Measurements from ENCODE around the gene MNX1.

MNX1 gene

DNA sequence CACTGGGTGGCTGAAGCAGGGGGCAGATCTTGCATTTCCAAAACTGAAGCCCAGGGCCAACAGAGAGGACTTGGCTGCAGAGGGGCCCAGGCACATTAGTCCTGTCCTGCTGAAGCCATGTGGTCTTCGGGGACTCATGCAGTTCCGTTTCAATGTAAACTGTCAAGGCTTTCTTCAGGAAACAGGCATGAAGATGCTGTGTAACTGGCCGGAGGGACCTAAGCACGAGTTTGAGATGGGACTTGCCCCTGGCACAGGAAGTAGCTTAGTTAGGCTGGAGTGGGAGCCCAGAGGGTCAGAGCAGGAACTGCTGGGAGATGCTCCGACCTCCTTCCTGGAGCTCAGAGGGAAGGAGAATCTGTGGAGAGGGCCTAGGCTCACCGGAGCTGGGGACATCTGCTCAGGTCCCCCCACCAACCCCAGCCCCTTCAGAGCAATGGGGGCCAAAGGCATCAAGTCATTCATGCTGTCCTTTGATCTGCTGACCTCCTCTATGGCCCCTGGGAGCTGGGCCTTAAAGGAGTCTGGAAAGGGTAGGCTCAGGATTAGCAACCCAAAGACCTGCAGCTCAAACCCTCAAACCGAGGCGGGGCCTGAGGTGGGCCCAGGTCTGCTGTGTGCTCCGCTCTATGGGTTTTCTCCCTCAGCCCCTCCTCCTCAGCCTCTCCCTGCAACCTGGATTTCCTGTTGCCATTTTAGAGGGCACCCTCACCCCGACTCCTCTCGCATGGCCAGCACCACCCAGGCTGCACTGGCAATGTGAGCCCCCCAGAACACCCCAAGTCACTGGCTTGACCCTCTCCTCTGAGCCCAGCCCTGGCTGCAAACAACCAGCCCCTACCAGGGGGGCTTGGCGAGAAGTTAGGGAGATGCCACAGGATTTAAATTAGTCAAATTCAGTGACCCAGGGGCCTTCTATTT is 4.4 kb upstream of the MNX1 start:
- no peak for DNase-seq (ENCODE audit: low read depth)

DNA sequence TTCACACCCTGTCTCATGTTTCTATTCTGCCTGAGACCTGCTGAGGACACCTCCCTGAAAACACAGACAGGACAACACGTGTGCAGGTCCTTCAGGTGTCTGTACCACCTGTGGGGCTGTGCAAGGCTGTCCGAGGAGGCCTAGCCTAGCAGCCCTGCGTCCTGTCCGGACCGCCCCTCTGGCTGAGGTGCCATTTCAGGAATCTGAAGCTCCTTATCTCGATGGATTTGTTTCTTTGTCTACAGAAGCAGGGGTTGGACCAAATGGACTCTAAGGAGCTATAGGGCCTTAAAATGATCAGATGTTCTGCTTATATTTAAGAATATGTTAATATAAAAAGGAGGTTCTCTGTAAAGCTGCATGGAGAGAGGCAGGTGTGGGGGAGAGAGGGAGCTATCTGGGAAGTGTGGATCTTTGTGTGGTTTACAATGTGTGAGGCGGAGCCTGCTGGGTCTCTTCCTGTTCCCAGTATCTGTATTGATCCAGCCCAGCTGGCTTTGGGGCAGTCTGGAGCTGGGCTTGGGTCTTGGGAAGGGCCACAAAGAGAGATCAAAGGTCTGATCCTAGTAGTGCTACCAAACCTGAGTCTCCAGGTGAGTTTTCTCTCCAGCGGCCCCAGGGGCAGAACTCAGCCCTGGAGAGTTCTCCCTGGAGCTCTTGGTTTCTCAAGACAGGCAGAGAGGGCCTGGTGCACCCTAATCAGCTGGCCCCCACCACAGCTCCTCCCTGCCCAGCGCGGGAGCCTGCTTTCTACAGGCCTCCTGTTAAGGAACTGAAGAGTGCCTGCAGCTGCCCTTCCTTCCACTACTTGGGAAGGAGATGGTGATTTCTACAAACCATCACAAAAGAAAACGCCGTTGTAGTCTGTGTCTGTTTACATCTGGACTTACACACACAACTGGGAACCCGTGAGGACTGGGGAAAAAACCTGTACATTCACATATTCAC is 3.4 kb upstream of the MNX1 start:
- DNase-seq (ENCODE audit: low read depth), result no peak

DNA sequence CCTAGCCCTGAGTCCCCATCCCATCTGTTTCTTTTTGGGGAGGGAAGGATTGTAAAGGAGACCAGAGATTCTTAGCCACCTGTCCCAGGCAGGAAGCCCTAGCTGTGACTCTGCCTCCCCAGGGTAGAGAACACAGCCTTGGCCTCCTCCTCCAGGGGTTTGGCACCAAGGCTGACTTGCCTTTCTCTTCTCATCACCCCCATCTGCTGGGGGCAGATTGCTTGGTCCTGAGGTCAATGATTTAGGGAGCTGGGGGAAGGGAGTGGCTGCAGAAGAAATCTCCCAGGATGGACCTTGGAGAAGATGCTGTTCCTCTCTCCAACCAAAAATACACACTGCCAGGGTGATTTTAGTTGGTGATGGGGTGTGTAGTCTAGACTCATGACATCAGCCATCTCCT is 2.6 kb upstream of the MNX1 start:
- no peak for DNase-seq (ENCODE audit: low read depth)

DNA sequence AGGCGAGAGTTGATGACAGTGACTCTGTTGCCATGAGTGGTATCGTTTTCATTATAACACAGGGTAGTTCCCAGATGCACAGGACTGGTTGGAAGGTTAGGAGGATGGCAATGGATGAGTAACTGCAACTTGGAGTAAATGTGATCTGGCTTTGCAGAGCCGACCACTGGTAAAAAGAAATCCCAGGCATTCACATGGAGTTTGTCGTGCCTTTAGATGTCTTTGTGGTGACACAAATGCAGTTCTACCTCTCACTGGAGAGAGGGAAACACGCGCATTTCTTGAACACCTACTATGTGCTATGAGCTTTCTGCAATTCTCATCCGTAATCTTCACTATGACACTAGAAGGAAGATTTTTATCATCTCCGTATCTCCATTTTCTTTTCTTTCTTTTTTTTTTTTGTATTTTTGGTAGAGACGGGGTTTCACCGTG is 1.7 kb upstream of the MNX1 start:
- DNase-seq (ENCODE audit: low read depth), result no peak

DNA sequence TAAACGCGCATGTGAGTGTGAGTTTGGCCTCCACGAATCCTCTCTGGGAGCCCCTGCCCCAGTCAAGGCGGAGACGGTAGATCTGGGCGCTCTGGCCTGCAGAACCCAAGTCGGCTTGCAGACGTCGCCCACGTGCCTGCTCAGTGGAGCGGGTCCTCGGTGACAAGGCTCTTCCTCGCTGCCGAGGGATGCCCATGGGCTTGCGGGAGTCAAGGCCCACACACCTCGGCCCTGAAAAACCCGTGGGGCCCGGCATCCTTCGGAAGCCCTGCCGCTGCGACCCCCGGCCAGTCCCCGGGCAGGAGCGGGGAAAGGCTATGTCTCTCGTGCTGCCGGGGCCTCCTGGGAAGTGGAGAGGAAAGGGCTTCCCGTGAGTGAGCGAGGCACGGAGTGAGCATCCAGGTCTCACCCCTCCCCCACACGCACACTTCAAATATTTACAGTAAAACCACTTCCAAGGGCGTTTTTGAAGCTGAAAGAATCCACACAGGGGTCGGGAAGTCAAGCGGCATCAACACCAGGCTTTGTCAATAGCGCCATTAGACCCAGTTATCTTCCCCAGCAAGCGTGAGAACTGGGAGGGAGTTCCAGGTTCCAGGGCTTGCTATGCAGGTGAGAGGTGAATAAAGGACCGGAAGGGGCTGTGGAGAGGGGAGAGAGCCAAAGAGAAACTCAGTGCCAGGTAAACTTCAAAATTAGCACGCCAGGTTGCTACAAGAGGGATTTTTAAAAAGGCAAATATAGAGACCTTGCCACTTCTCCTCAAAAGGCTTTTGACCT is 1.1 kb upstream of the MNX1 start:
- no peak for DNase-seq (ENCODE audit: low read depth)

DNA sequence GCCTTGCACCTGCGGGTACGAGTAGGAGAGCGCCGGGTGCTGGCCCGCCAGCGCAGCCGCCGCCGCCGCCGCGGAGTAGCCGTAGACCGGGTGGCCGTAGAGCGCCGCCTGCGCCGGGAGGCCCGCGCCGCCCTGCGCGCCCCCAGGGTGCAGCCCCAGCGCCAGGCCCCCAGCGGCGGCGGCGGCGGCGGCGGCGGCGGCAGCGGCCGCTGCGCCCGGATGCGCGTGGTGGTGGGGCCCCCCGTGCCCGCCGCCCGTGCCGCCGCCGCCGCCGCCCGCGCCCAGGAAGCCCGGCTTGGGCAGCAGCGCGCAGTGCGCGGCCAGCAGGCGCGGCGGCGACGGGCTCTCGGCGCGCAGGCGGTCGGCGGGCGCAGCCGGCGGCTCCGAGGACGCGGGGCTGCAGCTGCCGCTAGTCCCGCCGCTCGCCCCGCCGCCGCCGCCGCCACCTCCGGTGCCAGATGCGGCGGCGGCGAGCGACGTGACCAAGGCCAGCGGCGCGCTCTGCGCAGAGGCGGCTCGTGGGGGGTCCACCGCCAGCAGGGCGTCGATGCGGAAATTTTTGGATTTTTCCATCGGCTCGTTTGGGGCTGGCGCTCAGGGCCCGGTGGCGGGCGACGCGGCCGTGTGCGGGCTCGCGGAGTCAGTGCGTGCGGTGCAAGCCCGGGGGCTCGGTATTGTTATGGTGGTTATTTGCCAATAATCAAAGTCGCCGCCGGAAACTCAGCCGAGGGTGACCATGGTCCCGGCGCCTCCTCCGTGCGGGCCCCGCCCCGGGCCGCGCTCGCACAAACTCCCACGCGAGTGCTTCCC is 480 bp downstream of the MNX1 start:
- DNase-seq (ENCODE audit: low read depth), result no peak

DNA sequence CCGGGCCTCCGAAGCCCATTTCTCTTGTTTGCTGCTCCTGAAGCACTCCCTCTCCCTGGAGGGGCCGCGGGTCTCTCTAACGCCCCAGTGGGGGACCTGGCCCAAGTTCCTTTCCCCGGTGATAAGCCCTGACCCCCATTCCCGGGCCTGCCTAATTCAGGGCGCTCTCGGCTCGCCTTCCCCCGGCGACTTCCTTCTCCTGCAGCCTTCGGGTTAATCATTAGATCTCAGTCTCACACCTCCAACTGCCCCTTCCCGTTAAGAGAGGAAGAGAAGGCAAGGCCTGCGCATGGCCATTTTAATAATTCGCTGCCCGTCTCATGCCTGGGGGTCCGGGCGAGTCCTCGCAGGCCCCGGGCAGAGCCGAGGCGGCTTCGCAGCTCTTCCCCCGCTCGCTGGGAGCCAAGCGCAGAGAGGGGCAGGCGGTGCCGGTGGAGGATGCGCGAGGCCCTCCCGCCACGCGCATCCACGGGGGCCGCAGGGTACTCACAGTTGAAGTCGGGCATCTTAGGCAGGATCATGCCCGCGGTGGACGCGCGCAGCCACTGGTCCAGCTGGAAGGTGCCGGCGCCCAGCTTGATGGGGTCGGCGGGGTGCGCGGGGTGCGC is 1.2 kb downstream of the MNX1 start:
- DNase-seq (ENCODE audit: low read depth), result no peak

DNA sequence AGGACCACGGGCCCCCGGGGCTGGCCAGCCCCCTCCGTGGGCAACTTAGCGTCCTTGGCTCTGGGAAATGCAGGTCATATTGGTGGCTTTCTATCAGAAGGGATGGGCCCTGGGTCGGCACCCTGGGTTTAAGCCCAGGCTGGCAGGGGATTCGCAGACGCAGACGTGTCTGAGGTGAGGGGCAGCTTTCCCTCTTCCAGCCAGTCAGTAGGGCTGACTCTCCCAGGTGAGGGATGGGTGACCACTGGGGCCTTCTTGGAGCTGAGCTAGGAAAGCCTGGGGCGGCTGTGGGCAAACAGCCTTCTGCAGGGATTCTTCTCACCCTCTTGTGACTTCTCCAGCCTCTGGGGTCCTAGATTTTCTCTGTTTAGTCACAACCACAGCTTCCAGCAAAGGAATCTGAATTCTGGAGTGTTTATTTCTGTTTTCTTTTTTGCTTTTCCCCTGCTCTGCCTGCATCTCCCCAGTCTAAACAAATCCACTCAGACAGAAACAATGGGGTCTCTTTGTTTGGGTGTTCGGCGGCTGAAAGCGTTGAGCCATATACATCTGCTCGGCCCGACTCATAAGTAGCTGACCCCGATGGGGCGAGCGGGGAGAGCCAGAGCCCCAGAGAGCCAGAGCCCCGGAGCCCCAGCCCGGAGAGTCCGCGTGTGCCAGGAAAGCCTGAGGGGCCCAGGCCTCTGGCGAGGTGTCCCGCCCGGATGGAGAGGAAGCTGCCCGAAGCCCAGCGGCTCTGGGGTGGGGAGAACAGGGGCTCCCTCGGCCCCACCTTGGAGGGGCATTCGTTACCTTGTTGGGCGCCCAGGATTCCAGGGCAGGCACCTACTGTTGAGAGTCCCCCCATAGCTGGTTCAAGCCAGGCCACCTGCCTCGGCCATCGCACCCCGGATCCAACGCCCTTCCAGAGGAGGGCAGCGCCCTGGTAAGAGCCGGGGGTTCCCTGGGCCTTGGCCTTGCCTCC is 2.0 kb downstream of the MNX1 start:
- DNase-seq (ENCODE audit: low read depth), result no peak

DNA sequence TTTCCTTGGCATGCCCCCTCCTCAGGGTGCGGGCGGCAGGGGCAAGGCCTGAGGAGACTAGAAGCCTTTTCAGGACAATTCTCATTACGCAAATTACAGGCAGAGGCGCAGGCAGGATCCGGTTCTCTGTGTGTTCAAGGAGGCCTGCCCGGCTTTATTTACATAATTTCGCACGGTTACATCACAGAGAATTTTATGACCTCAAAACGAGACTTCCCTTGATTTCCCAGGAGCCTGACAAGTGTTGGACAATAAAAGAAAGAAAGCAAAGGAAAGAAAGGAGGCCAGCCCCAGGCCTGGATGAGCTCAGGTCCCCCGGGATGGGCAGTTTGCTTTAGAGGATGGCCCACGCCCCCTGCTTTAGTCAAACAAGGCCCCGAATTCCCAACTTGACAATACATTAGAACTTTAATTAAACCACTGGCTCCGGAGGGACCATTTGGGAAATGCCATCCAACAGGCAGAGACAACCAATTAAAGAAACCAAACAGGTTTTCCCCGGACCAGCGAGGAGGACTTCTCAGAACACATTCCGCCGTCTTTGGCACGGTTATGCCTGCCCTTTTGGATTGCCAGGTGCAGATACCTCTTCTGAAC is 2.9 kb downstream of the MNX1 start:
- DNase-seq (ENCODE audit: low read depth), result no peak

DNA sequence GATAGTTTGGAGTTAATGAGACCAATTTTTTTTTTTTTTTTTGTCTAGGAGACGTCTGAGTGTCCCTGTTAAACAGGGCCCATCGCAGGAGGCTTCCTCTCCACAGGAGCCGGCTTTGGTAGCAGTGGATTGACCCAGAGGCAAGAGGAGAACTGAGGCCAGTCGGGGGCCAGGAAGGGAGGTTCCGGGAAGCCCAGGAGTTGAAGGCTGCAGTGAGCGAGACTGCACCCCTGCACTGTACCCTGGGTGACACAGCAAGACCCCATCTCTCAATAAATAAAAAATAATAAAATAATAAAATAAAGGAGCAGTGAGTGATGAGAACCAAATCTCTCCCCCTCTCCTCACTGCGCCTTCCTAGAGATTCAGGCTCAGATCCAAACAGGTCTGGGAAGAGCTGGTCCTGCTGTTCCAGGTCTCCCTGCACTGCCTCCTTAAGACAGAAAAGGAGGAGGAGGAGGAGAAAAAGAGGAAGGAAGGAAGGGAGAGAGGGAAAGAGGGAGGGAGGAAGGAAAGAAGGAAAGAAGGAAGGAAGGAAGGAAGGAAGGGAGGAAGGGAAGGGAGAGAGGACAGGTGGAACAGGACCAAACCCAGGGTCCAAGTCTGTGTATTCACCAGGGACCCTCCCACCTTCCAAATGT is 3.5 kb downstream of the MNX1 start:
- no peak for DNase-seq (ENCODE audit: low read depth)

DNA sequence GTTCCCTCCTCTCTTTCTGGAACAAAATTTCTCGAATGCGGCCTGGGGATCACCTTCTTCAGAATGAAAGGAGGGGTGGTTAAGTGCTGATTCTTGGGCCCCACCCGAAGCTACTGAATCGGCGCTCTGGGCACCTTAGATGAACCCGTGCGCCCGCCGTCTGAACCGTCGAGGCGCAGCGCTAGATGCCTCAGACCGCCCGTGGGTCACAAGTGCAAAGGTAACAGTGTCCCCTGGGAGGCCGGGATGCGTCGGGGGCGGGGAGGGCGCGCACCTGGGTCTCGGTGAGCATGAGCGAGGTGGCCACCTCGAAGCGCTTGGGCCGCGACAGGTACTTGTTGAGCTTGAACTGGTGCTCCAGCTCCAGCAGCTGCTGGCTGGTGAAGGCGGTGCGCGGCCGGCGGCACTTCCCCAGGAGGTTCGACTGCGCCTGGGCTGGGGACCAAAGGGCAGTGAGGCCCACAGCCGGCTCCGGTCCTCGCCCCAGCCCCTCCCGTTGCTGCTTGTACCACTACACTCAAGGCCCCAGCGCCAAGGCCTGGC is 4.2 kb downstream of the MNX1 start:
- DNase-seq (ENCODE audit: low read depth), result no peak

DNA sequence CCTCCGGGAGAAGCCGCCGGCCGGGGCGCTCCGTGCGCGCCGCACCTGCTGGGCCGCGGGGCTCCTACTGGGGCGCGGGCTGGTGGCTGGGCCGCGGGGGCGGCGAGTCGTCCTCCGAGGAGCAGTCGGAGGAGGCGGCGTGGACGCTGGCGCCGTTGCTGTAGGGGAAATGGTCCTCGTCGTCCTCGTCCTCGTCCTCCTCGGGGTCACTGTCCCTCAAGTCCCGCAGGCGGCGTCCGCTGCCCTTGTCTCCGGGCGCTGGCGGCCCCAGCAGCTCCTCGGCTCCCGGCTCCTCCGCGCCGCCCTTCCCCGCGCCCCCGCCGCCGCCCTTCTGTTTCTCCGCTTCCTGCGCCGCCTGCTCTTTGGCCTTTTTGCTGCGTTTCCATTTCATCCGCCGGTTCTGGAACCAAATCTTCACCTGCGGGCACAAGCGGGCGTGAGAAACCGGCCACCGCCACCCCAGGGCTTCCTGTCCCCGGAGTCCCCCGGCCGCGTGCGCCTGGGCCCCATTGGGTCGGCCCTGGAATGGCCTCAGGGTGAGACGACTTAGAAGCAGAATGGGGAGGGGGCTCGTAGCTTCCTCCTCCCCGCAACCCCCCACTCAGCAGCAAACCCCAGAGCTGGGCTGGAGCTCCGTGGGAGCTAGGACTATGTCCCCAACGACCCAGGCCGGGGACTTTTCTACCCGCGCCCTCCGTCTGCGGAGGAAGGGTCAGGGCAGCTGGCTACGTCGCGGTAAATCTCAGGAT is 4.8 kb downstream of the MNX1 start:
- DNase-seq (ENCODE audit: low read depth), result no peak

DNA sequence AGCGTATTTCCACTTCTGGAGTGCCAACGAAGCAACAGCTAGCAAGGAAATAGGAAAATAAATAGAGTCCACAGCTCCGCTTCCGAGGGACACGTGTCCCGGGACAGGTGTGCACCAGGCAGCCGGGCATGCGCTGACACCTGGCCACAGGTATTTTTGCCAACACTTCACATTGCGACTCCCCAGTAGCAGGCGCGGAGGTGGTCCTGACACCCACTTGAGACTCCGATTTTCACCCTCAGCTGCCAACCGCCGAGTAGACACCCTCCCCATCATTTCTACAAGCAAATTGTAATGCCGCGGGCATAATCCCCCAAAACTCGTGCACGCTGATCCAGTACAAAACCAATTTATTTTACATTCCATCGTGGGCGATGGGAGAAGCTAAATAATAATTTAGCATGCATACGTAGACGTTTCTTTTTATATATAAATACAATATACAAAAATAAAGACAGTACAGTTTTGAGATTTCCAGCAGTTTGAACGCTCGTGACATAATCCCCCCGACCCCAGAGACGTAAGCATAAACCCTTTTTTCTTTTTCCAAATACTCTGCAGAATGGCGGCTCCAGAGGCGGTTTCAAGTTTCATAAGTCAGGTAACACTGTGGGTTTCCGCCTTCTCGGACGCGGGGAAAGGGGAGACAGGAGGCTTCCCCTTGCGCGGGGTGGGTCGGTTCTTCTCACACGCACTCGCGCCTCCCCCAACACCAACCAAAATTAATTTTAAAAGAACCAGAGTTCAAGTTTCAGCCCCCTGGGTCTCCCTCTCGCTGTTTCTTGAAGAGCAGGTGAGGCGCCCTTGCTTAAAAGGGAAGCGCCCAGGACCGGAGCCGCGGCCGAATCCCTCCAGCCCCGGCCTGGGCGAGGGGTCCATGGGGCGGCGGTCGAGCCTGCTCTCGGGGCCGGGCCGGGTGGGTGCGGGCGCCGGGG is 5.7 kb downstream of the MNX1 start:
- no peak for DNase-seq (ENCODE audit: low read depth)

DNA sequence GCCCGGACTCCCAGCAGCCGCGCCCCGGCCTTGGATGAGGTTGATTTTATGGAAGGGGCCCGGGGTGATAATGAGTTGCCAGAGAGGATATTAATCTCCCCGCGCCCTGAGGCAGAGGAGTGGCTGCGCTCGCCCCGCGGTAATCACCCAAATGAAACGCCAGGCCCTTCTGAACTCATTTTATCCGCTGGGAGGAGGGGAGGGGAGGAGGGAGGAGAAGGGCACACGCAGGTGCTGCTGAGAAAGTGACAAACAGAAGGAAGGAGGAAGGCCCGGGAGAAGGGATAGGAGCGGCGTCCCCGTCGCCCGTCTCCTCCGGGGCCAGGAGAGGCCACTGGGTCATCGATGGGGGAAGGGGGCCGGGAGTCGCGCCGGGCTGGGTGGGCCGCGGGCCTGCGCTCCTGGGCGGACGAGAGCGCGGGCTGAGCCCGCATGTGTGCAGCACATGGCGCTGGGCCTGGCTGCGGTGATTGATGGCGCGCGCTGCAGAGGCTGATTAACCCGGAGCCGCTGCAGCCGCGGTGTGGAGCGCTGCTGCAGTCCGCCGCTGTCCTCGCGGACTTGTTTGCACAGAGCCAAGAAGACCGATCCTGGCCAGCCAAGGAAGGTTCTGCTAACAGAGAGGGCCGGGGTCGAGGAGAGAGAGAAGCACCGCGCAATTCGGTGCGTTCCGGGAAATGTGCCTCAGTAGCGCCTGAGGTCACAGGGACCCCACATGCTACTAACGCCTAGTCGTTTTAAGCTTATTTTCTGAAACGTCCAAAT is 6.5 kb downstream of the MNX1 start:
- DNase-seq (ENCODE audit: low read depth), result no peak

DNA sequence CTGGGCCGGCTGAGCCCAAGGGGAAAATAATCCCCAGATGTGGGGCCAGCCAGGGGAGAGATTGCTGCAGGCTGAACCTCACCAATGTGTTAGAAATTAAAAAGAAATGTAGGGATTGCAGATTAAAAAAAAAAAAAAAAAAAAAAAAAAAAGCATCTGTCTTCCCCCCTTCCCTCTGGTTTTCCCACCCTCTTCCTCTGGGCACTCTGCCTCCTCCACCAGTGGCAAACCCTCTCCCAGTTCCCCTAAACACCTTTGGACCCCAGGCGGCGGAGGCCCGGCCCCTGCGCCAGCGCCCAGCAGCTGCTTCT is 7.1 kb downstream of the MNX1 start:
- DNase-seq (ENCODE audit: low read depth), result no peak

DNA sequence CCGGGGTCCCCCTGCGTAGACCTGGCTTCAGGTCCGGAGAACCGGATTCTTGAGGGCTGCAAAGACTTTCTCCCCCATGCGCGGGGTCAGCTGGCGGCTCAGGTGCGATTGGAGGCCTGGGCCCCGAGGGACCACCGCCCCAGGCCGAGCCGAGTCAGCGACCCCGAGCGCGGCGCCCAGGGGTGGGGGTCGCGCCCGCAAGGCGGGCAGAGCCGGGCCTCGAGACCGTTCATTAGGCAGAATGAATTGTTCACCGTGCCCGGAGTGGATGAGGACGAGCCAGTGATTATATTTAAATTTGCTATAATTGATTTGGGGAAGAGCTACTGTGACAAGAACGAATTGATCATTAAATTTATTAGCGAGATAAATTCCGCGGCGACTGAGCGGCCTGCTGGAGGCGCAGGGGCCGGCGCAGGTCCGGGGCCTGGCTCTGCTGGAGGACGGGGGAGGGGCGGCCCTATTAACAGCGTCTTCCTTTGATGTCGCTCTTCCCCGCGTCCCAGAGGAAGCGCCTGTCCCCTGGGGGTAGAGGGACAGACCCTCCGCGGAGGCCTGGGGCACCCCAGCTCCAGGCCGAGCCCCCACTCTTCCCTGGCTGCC is 7.5 kb downstream of the MNX1 start:
- no peak for DNase-seq (ENCODE audit: low read depth)
